H1 (cell line): ENCODE data around the gene METTL25B.

Experiments
- CTCF ChIP-seq, 3 experiments: IDR thresholded peaks; 1 replicate in 2 of 3; 2 replicates in 1 of 3; pipeline versions ENCODE4 v1.5.1 to v1.6.1; 2011; ENCODE audit warnings: low read length in 3 of 3, mild to moderate bottlenecking in 3 of 3, inconsistent platforms in 2 of 3, low read depth in 1 of 3, moderate library complexity in 1 of 3; ENCODE audit not compliant: insufficient read depth in 1 of 3; ENCODE audit errors: control extremely low read depth in 1 of 3
- POLR2AphosphoS5 ChIP-seq: IDR thresholded peaks from 2 replicates; pipeline ENCODE4 v1.6.1; 2011; ENCODE audit warnings: low read depth, low read length

GRCh38 chr1:156751451-156751756 is 23.1 kb downstream of the METTL25B start, which contains the start of gene HDGF:
- TF ChIP-seq CTCF (IDR thresholded peaks at IDR 0.05; ENCODE audit: control extremely low read depth in 1 of 3, insufficient read depth in 1 of 3, low read depth in 1 of 3, low read length in 3 of 3), result no peak
- TF ChIP-seq POLR2AphosphoS5, result 0 out of 2 replicates have a peak, but pooled peaks have one; percentile 8
